HG03039 (cell line): ENCODE results near the gene ETFA.
A peak's percentile ranks its signal among the peaks of the same experiment; 100 is the strongest.

Experiments used
- ATAC-seq: cut with Tn5 transposase; IDR thresholded peaks from one replicate; pipeline ENCODE4 v1.9.1; 2021; ENCODE audit warnings: mild to moderate bottlenecking, moderate library complexity; ENCODE audit not compliant: unreplicated experiment

The ETFA gene

DNA sequence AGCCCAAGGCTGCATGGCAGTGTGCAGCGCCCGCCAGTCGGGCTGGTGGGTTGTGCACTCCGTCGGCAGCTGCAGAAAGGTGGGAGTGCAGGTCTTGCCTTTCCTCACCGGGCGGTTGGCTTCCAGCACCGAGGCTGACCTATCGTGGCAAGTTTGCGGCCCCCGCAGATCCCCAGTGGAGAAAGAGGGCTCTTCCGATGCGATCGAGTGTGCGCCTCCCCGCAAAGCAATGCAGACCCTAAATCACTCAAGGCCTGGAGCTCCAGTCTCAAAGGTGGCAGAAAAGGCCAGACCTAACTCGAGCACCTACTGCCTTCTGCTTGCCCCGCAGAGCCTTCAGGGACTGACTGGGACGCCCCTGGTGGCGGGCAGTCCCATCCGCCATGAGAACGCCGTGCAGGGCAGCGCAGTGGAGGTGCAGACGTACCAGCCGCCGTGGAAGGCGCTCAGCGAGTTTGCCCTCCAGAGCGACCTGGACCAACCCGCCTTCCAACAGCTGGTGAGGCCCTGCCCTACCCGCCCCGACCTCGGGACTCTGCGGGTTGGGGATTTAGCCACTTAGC is 29.6 kb upstream of the ETFA start:
- no peak for ATAC-seq

DNA sequence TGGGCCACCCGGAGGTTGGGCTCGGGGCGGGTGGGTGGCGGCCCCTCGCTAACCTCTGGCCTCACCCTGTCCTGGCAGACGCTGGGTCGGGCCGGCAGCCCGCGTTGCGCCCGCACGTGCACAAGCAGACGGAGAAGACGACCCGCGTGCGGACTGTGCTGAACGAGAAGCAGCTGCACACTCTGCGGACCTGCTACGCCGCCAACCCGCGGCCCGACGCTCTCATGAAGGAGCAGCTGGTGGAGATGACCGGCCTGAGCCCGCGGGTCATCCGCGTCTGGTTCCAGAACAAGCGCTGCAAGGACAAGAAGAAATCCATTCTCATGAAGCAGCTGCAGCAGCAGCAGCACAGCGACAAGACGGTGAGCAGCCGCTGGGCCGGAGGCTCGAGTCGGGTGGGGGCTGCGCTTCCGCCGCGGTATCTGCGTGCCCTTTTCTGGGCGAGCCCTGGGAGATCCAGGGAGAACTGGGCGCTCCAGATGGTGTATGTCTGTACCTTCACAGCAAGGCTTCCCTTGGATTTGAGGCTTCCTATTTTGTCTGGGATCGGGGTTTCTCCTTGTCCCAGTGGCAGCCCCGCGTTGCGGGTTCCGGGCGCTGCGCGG is 29.0 kb upstream of the ETFA start:
- ATAC-seq = no peak

- no peak for ATAC-seq
Observed at GRCh38 chr15:76339305-76340197, 28.3 kb upstream of the ETFA start.

- ATAC-seq = no peak
Observed at GRCh38 chr15:76338486-76339304, 27.4 kb upstream of the ETFA start.

DNA sequence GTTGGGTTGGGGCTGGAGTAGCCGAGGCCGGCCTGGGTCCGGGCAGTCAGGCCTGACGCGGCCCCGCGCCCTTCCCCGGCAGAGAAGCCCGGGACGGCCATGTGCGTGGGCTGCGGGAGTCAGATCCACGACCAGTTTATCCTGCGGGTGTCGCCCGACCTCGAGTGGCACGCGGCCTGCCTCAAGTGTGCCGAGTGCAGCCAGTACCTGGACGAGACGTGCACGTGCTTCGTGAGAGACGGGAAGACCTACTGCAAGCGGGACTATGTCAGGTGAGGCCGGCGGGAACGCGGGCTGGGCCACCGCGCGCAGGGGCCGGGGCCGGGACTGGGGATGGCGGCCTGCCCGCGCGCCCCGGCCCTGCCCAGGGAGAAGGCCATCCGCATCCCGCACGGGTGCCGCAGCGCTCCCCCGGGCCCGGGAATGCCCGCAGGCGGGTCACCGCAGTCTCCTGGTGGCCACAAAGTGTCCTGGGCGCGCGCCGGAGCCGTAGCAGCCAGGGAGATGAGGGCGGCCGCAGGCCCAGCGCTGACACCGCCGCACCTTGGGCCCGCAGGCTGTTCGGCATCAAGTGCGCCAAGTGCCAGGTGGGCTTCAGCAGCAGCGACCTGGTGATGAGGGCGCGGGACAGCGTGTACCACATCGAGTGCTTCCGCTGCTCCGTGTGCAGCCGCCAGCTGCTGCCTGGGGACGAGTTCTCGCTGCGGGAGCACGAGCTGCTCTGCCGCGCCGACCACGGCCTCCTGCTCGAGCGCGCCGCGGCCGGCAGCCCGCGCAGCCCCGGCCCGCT is 26.6 kb upstream of the ETFA start:
- ATAC-seq = no peak

GRCh38 chr15:76337059-76337695 is 25.9 kb upstream of the ETFA start:
- ATAC-seq = no peak

GRCh38 chr15:76336254-76337058 is 25.2 kb upstream of the ETFA start, which contains the start of gene ISL2:
TSS of gene ISL2 (plus strand) at chr15:76336773. CDS start at chr15:76336884, 111 bp downstream.
- peak; percentile 43 for ATAC-seq

- no peak for ATAC-seq
Observed at GRCh38 chr15:76335307-76336253, 24.3 kb upstream of the ETFA start.

- no peak for ATAC-seq
Observed at GRCh38 chr15:76334438-76335306, 23.4 kb upstream of the ETFA start.

DNA sequence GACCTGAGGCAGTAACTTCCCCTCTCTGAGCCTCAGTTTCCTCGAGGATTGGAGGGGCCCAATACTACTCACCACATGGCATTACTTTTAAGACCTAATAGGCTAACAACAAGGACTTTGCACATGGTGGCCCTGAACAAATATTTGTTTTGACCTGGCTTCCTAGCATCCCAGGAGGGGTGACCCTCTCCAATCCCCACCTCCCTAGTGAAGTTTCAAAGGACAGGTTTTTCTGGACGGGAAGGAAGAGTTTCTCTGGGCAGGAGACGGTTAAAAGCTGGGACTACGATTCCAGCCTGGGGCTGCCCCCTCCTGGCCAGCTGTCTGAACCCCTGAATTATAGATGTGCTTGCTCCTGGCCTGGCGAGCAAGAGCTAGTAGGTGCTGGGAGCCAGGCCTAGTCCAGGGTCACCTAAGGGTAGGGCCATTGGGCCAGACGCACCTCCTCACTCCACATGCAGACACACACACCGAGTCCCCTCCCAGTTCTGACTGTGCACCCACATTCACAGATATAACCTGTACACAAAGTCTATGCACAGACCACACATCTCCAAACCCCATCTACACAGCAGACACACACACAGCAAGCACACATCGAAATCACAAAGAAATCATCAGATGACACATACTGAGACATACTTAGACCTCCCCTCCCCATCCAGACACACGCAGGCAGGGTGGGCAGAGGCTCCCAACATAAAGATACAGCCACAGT is 22.6 kb upstream of the ETFA start:
- ATAC-seq = no peak

DNA sequence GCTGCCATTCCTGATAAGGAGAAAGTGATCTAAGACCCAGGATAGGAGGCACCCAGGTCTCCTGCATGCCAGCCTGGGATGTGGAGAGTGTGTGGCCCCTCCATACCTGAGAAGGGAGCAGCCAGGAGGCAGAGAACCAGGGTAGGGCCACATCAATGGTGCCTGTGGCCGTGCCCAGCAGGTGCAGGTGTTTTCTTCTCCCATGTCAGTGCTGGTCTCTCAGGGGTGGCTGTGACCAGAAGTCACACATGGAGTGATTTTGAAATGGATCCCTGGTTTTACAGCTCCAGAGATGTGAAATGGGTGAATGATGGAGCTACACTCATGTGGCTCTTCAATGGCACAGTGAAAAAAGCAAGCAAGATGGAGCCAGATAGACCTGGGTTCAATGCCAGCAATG is 22.0 kb upstream of the ETFA start:
- no peak for ATAC-seq

- no peak for ATAC-seq
Observed at GRCh38 chr15:76332796-76333195, 21.5 kb upstream of the ETFA start.

DNA sequence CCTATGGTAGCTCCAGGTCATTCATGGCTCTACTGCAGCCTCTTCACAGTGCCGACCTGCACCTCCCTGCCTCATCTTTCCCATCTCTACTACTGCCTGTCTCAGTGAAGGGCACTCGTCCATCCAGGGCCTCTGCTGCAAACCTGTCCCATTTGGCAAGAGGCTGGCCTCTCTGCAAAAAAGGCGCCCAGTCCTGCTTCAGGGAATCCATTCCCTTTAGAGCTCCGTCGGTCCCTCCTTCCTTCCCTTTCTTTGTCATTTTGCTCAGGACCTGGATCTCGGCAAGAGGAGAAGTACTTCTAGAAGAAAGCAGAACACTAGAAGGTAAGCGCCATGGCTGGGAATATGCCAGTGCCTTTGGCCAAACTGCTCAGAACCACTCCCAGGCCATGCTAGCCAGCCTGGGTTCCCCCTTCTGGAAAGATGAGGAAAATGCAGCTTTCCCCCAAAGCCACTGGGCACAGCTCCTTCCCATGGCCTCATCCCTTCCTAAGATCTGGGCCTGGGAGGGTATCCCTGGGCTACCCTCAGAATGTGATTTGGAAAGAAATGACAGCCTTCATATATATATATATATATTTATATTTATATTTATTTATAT is 18.9 kb upstream of the ETFA start:
- ATAC-seq = no peak

DNA sequence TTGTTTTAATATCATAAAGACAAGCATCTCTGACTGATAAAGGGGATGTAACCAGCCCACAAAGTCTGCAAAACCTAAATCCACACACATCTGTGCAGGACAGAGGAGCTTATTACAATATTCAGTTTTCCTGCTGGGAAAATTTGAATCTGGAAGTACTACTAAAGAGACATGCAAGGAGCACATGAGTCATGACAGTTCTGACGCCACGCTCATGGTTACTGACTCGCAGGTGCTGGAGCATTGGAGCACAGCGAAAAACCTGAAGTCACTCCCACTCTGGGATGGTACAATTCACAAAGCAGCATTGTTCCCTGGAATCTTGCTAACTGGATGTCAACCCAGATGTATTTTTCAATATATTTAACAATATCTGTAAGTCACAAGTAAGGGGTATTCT is 17.7 kb upstream of the ETFA start:
- no peak for ATAC-seq

DNA sequence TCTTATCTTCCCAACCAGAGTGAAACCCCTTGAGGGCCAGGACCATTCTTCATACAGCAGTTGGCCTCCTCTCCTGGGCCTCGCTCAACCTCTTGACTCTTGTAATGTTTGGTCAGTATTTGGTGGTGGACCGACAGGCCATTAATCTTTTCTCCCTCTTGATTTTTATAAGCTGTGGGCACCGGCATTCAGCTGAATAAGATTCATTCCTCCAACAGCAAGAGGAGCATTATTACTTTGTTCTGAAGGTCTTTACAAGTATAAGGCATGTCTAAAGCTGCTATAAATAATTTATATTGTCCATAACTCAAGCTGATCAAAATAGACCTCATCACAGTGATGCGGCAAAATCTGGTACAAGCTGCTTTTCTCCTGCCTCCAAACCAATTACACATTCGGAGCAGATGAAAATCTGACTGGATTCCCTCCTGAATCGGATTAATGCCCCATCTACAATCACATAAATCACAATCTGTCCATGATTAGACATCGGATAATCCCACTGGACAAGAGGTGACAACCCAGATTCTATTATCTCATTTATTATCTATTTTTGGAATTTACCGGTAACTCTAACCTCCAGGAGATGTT is 16.9 kb upstream of the ETFA start:
- ATAC-seq = no peak
